T-helper 17 cell (primary cell): ENCODE data around the gene SRRM5. TPM values are rescaled to one million over a fixed set of nuclear protein-coding genes. Genes with fewer than 3 reads are reported as not detected.

Source experiments
- ATAC-seq: fragments of 150-1000 bp; cut with Tn5 transposase; 2 replicates; pipeline ENCODE4 v1.10.0; 2021; ENCODE audit warnings: mild to moderate bottlenecking, moderate library complexity
- DNase-seq, 3 donors: peaks; one replicate each; pipeline versions ENCODE4 v3.0.0 to v3.0.0-alpha.2; 2020 to 2021
- H3K9me3 ChIP-seq: one replicate; pipeline ENCODE4 v1.7.0; 2013; ENCODE audit warnings: low read length, mild to moderate bottlenecking; ENCODE audit not compliant: control insufficient read depth, poor library complexity, severe bottlenecking
- H3K27ac Mint-ChIP-seq: one replicate; pipeline ENCODE4 v1.8.0; 2022; ENCODE audit warnings: mild to moderate bottlenecking, moderate library complexity, mixed read lengths
- H3K27me3 Mint-ChIP-seq: one replicate; pipeline ENCODE4 v1.8.0; 2022; ENCODE audit warnings: mixed read lengths
- H3K36me3 Mint-ChIP-seq: one replicate; pipeline ENCODE4 v1.8.0; 2022; ENCODE audit warnings: low read depth, mixed read lengths
- H3K4me1 Mint-ChIP-seq: one replicate; pipeline ENCODE4 v1.8.0; 2022; ENCODE audit warnings: mild to moderate bottlenecking, mixed read lengths
- H3K4me3 Mint-ChIP-seq: one replicate; pipeline ENCODE4 v1.8.0; 2022; ENCODE audit warnings: mild to moderate bottlenecking, moderate library complexity, mixed read lengths
- total RNA-seq, 4 donors: library from RNA in 2 of 4; stranded (reverse) in 2 of 4; gene quantifications; one replicate each; pipeline ENCODE4 v1.2.3 and lab custom pipeline; 2022 to 2026

SRRM5 gene
- total RNA-seq, 2 donors from 2014 or later, result 0.40 to 0.60 TPM

DNA sequence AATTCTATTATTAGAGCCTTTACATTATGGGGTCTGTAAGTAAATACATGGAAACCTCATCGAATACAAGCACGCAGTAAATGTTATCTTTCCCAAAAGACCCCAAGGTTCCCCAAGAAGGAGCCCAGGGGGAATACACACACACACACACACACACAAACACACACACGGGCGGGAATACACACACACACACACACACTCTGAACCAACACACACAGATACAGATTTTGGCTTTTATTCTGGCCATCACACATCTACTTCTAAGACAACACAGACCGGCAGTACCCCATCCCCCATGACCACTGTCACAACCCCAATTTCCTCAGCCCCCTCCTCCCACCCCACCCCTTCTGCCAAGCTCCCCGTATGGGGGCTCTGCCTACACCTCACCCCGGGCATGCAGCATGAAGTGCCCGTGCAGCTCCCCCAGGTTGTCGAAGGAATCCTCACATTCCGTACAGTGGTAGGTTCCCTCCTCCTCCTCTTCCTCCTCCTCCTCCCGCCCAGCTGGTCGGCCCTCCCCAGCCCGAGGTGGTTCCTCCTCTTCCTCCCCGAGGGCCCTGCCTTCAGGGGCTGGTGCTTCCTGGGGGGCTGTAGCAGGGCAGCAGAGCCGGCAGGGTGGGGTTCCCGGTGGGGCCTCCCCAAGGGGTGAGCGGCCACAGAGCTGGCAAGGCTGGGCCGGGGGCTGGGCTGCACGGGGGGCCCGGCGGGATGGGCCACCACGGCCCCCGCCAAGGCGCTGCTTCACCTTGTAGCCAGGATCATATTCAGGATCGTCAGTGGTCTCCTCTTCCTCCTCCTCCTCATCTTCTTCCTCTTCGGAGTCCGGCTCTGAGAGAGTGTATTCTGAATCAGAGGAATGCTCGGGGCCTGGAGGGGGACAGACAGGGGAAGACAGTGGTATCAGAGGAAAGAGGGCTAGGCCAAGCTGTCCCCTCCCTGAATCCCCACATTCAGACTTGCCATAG is 4.4 kb upstream of the SRRM5 start:
- H3K4me1 Mint-ChIP-seq, result peaks cover 8% of the 10 kb centered on the region
- ATAC-seq (no peak), DNase-seq (no peak)
- peak overlapping the region; percentile 24 for H3K27ac Mint-ChIP-seq
- no peaks in the 10 kb centered on the region for H3K27me3 Mint-ChIP-seq
- H3K4me3 Mint-ChIP-seq, result no peak overlapping the region
- H3K36me3 Mint-ChIP-seq, result peaks cover 6% of the 10 kb centered on the region
- H3K9me3 ChIP-seq, result no peaks in the 10 kb centered on the region

- ATAC-seq (no peak), DNase-seq (no peak)
- no peak overlapping the region for H3K27ac Mint-ChIP-seq
- H3K27me3 Mint-ChIP-seq, result no peaks in the 10 kb centered on the region
- peaks cover 25% of the 10 kb centered on the region for H3K4me1 Mint-ChIP-seq
- no peak overlapping the region for H3K4me3 Mint-ChIP-seq
- H3K9me3 ChIP-seq, result no peaks in the 10 kb centered on the region
- peaks cover 12% of the 10 kb centered on the region for H3K36me3 Mint-ChIP-seq
Observed at GRCh38 chr19:43609872-43610271, 2.0 kb upstream of the SRRM5 start.

DNA sequence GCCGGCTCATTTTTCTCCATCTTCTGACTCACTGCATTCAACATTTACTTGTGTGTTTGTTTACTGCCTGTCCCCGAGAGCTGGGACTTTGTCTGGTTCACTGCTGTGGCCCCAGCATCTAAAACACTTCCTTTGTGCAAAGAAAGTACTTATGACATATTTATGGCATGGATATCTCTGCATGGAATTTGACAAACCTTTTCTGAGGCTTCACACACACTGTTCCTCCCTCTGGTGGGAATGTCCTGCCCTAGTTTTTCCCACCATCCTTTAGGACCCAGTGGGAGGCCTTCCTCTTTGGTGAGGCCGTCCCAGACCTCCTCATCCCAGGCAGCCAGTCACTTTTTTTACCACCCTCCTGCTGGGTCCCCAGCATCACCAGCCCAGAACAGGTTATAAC is 1.4 kb upstream of the SRRM5 start:
- DNase-seq (no peak), ATAC-seq (no peak)
- Mint-ChIP-seq H3K27ac (peak overlapping the region; percentile 49), H3K36me3 (peaks cover 12% of the 10 kb centered on the region), H3K27me3 (no peaks in the 10 kb centered on the region), H3K4me3 (no peak overlapping the region), H3K4me1 (peaks cover 26% of the 10 kb centered on the region)
- H3K9me3 ChIP-seq, result no peaks in the 10 kb centered on the region

GRCh38 chr19:43612374-43612773 is 486 bp downstream of the SRRM5 start:
- peak overlapping the region; percentile 84 for H3K27ac Mint-ChIP-seq
- peaks cover 12% of the 10 kb centered on the region for H3K36me3 Mint-ChIP-seq
- H3K4me1 Mint-ChIP-seq, result peaks cover 30% of the 10 kb centered on the region
- H3K27me3 Mint-ChIP-seq, result no peaks in the 10 kb centered on the region
- H3K9me3 ChIP-seq, result no peaks in the 10 kb centered on the region
- ATAC-seq (no peak), DNase-seq (no peak)
- H3K4me3 Mint-ChIP-seq, result no peak overlapping the region

GRCh38 chr19:43616306-43616705 is 4.4 kb downstream of the SRRM5 start:
- ATAC-seq (no peak), DNase-seq (no peak)
- H3K9me3 ChIP-seq, result no peaks in the 10 kb centered on the region
- H3K36me3 Mint-ChIP-seq, result peaks cover 12% of the 10 kb centered on the region
- peaks cover 34% of the 10 kb centered on the region for H3K4me1 Mint-ChIP-seq
- peak overlapping the region; percentile 39 for H3K27ac Mint-ChIP-seq
- H3K27me3 Mint-ChIP-seq, result no peaks in the 10 kb centered on the region
- no peak overlapping the region for H3K4me3 Mint-ChIP-seq

DNA sequence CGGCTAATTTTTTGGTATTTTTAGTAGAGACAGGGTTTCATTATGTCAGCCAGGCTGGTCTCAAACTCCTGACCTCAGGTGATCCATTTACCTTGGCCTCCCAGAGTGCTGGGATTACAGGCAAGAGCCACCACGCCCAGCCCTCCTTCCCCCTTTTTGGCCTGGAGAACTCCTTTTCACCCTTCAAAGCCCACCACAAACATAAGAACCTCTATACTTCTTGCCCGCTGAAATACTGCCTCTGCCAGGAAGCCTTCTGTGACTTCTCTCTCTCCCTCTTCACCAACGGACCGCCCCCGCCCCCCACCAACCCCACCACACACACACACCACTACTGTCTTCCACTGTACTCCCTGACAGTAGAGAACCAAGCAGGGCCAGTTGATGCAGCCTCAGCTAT is 5.1 kb downstream of the SRRM5 start:
- H3K9me3 ChIP-seq, result no peaks in the 10 kb centered on the region
- peaks cover 34% of the 10 kb centered on the region for H3K4me1 Mint-ChIP-seq
- peak overlapping the region; percentile 39 for H3K27ac Mint-ChIP-seq
- no peaks in the 10 kb centered on the region for H3K27me3 Mint-ChIP-seq
- H3K36me3 Mint-ChIP-seq, result peaks cover 12% of the 10 kb centered on the region
- DNase-seq, result no peak
- H3K4me3 Mint-ChIP-seq, result no peak overlapping the region
- ATAC-seq, result no peak

DNA sequence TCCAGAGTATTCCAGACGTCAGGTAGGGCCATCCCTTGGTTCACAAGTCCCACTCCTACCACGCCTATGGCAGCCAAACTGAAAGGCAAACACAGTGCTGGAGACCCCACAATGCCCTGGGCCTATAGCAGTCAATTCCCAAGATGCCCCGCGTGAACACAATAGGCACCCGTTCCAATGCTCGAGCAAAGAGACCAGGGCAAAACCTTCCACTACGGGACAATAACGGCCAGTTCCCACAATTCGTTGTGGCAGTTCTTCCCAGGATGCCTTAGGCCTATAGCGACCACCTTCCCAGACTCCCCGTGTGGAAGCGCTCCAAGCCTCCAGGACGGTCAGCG is 7.0 kb downstream of the SRRM5 start:
- H3K9me3 ChIP-seq, result no peaks in the 10 kb centered on the region
- Mint-ChIP-seq H3K4me3 (peak overlapping the region; percentile 97), H3K36me3 (no peaks in the 10 kb centered on the region), H3K4me1 (peaks cover 25% of the 10 kb centered on the region), H3K27ac (peak overlapping the region; percentile 91), H3K27me3 (no peaks in the 10 kb centered on the region)
- no peak for DNase-seq
- ATAC-seq, result peak; percentile 12

DNA sequence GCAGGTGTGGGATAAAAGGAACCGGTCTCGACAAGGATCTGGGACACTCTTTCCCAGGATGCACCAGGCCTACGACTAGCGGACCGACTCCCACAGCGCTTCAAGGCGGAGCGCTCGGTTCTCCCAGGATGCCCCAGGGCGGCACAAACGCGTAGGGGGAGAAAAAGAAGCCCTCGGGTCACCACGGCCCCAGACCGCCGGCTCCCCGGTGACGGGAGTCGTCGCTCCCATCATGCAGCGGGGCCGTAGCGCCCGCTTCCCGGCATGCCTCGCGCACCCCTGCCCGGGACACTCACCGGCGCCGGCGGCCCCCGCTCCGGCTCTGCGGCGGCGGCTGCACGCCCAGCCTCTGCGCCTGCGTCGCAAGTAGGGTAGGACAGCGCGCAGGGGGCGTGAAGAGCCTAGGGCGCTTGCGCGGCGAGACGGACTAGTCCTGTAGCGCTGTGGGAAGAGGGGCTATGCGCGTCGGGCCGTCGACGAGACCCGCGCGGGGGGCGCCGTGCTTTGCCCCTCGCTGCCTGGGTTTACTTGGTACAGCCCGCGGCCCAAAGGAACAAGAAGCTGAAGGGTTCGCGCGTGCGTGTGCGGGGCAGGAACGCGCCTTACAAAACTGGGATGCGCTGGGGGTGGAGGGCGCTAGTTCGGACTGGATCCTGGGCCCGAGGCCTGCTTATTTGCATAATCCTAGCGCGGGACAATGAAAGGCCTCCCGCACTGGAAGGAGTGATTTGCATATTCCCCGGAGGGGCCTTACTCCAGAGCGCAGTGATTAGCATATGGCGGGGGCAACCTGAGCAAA is 7.6 kb downstream of the SRRM5 start, which contains the start of gene ZNF428:
ZNF428 (minus strand) TSS at position 368 of the 799 bp plus-strand sequence. CDS start 5,325 bp downstream, outside the sequence.
- ATAC-seq, result peak; percentile 90
- Mint-ChIP-seq H3K27me3 (no peaks in the 10 kb centered on the region), H3K4me3 (peak within 1 kb of the TSS; percentile 97), H3K4me1 (peaks cover 27% of the 10 kb centered on the region), H3K27ac (peak within 1 kb of the TSS; percentile 91), H3K36me3 (no peaks in the 10 kb centered on the region)
- peak; percentile 76 to 88 (median 85) for DNase-seq
- no peaks in the 10 kb centered on the region for H3K9me3 ChIP-seq

GRCh38 chr19:43620061-43621001 is 8.4 kb downstream of the SRRM5 start:
- peak; percentile 66 to 75 (median 69) for DNase-seq
- Mint-ChIP-seq H3K27me3 (no peaks in the 10 kb centered on the region), H3K27ac (peak overlapping the region; percentile 91), H3K4me3 (peak overlapping the region; percentile 97), H3K36me3 (no peaks in the 10 kb centered on the region), H3K4me1 (peaks cover 25% of the 10 kb centered on the region)
- no peak for ATAC-seq
- H3K9me3 ChIP-seq, result no peaks in the 10 kb centered on the region

GRCh38 chr19:43622070-43622469 is 10.2 kb downstream of the SRRM5 start:
- no peak overlapping the region for H3K27ac Mint-ChIP-seq

DNA sequence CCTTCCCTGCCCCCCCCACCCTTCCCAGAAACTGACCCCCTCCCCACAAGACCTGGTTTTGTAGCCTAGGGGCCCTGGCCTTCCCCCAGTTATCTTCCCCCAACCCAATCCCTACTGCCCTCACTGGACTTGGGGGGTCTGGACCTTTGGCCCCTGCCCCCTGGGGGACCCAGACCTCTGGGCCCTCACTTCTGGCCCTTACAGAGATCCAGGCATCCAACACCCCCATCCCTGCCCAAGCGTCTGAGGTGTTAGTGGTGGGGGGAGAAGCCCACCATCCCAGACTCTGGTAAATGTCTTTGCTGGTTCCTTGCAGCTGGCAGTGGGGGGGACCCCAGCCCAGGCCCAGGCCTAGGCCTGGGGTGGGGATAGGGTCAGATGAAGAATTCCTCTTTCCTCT is 11.1 kb downstream of the SRRM5 start:
- Mint-ChIP-seq H3K27me3 (peaks cover 12% of the 10 kb centered on the region), H3K4me3 (no peak overlapping the region), H3K36me3 (no peaks in the 10 kb centered on the region), H3K4me1 (peaks cover 25% of the 10 kb centered on the region), H3K27ac (no peak overlapping the region)
- no peak for DNase-seq
- ATAC-seq, result no peak
- no peaks in the 10 kb centered on the region for H3K9me3 ChIP-seq

More at GRCh38 chr19:43622070-43622469, 10.2 kb downstream of the SRRM5 start:
- Mint-ChIP-seq H3K4me3 (peak overlapping the region; percentile 28), H3K36me3 (no peaks in the 10 kb centered on the region), H3K4me1 (peaks cover 23% of the 10 kb centered on the region), H3K27me3 (peaks cover 6% of the 10 kb centered on the region)
- ATAC-seq (no peak), DNase-seq (no peak)
- no peaks in the 10 kb centered on the region for H3K9me3 ChIP-seq

GRCh38 chr19:43623889-43624670 is 12.2 kb downstream of the SRRM5 start:
- no peak for ATAC-seq
- no peak overlapping the region for H3K27ac Mint-ChIP-seq
- H3K4me1 Mint-ChIP-seq, result peaks cover 22% of the 10 kb centered on the region
- no peak for DNase-seq
- H3K9me3 ChIP-seq, result no peaks in the 10 kb centered on the region
- H3K4me3 Mint-ChIP-seq, result no peak overlapping the region
- peaks cover 12% of the 10 kb centered on the region for H3K27me3 Mint-ChIP-seq
- no peaks in the 10 kb centered on the region for H3K36me3 Mint-ChIP-seq
